Sciatic nerve (tissue), 2 donors: ENCODE results near the gene TTLL12. TPM values are rescaled to one million over a fixed set of nuclear protein-coding genes. Genes with fewer than 3 reads are reported as not detected.

Experiments used
- ATAC-seq: fragments of 200-7000 bp; cut with Tn5 transposase; one replicate; pipeline ENCODE4 v1.9.1; 2020; ENCODE audit warnings: mild to moderate bottlenecking, moderate library complexity
- DNase-seq: peaks from one replicate; pipeline ENCODE4 v3.0.0-alpha.2; 2020; ENCODE audit warnings: low spot score
- intact Hi-C: fragments of 100-400 bp; cut with DNase I; formaldehyde crosslinking; loops from one replicate; pipeline ENCODE4 v1.14.2; 2022
- total RNA-seq: library from RNA; stranded (reverse); fragmentation: NEBNext Ultra II Directional; extraction: Animal tissue kit (Norgen Biotek cat#: 25700); gene quantifications from one replicate; pipeline ENCODE4 v1.2.1, GENCODE V29; 2021
- donor health status: DM: no; HTN: no; CAD: no.
- donor health status: DM: no; HTN: no; CAD: no.

TTLL12 gene
- total RNA-seq, 1 donor from 2014 or later = 24.3 TPM

DNA sequence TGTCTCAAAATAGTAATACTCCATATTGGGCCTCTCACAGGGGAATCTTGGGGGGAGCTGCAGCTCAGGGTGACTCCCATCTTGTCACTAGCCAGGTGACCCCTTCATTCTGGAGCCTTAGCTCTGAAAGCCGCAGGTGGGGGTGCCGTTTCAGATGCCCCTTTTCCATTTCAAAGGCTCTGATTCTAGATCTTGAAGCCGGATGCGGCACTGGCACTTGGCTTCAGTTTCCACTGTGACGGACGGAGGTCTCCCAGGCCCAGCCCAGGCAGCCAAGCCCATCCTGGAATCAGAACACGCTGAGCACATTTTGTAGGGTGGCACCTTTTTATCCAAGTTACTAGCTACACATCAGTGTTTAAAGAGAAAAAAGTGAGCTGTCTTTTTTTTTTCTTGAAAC lies 70.0 kb downstream of the TTLL12 start:
- intact Hi-C loops = no loop called here
- ATAC-seq (no peak), DNase-seq (no peak)

Other genes with a start within 250 kb of the TTLL12 start
- 48.6 TPM for gene PACSIN2, start 172.0 kb downstream of the TTLL12 start, total RNA-seq
- 9.1 TPM for gene TTLL1, start 97.7 kb downstream of the TTLL12 start, total RNA-seq
- not detected for gene BIK, start 76.4 kb downstream of the TTLL12 start, total RNA-seq
- 11.5 TPM for gene MCAT, start 43.7 kb downstream of the TTLL12 start, total RNA-seq
- 94.6 TPM for gene TSPO, start 35.6 kb downstream of the TTLL12 start, total RNA-seq
- gene SCUBE1, start 156.2 kb upstream of the TTLL12 start, total RNA-seq = 140 TPM
- 2.5 TPM for gene MPPED1, start 224.9 kb upstream of the TTLL12 start, total RNA-seq